K562 (cell line): Measurements from ENCODE around the gene RUNDC1. TPM values are rescaled to one million over a fixed set of nuclear protein-coding genes. Genes with fewer than 3 reads are reported as not detected.

Experiments used
- CBX3 ChIP-seq, 2 experiments: IDR thresholded peaks; 1 replicate in 1 of 2; 2 replicates in 1 of 2; pipeline ENCODE4 v1.6.1; 2012; ENCODE audit warnings: inconsistent platforms in 2 of 2, low read length in 2 of 2, borderline replicate concordance in 1 of 2, control low read depth in 1 of 2
- HDAC3 ChIP-seq: fragments of 450-650 bp; IDR thresholded peaks from 2 replicates; pipeline ENCODE4 v1.6.1; 2018; ENCODE audit warnings: borderline replicate concordance, mild to moderate bottlenecking, moderate library complexity; ENCODE audit not compliant: partially characterized antibody
- MYC ChIP-seq, 2 experiments: fragments of 250-450 bp in 1 of 2; sonication (Bioruptor Pico) in 1 of 2; IDR thresholded peaks; 2 replicates each; pipeline versions ENCODE4 v1.5.1 to v1.6.1; 2012 to 2021; ENCODE audit warnings: low read depth in 2 of 2, borderline replicate concordance in 1 of 2, improper control_type of control experiment in 1 of 2, low read length in 1 of 2, mild to moderate bottlenecking in 1 of 2, moderate library complexity in 1 of 2
- NCOA2 ChIP-seq, 2 experiments: fragments of 450-650 bp; IDR thresholded peaks; 2 replicates each; pipeline ENCODE4 v1.6.1; 2018; ENCODE audit warnings: mild to moderate bottlenecking in 2 of 2, moderate library complexity in 1 of 2; ENCODE audit not compliant: partially characterized antibody in 2 of 2
- PHF20 ChIP-seq: fragments of 450-650 bp; IDR thresholded peaks from 2 replicates; pipeline ENCODE4 v1.6.1; 2018; ENCODE audit not compliant: partially characterized antibody
- RBBP5 ChIP-seq: fragments of 200-600 bp; sonication (generic); IDR thresholded peaks from 2 replicates; pipeline ENCODE4 v1.6.1; 2012; ENCODE audit warnings: borderline replicate concordance, mild to moderate bottlenecking, low read length, control low read depth, inconsistent platforms; ENCODE audit not compliant: insufficient read depth, poor library complexity, severe bottlenecking
- SNIP1 ChIP-seq: fragments of 450-650 bp; IDR thresholded peaks from 2 replicates; pipeline ENCODE4 v1.7.1; 2017; ENCODE audit warnings: low read depth, mild to moderate bottlenecking
- TEAD1 ChIP-seq, 2 experiments: fragments of 450-650 bp in 1 of 2; sonication (generic) in 1 of 2; formaldehyde crosslinking; IDR thresholded peaks; 2 replicates each; pipeline versions ENCODE4 v1.4.0 to v1.8.0; 2020 to 2022; ENCODE audit warnings: mild to moderate bottlenecking in 2 of 2, missing genetic modification reagents in 1 of 2
- TEAD2 ChIP-seq: fragments of 450-650 bp; IDR thresholded peaks from 2 replicates; pipeline ENCODE4 v1.6.1; 2016; ENCODE audit warnings: missing genetic modification characterization, control low read depth, missing compliant biosample characterization
- polyA plus RNA-seq, 8 experiments: library from polyadenylated mRNA; depleted of rRNA in 4 of 8; stranded (reverse) in 5 of 8; unstranded in 3 of 8; fragments of >200 nt; fragmentation: Nextera tagmentation in 2 of 8; fragmentation: Illumina TruSeq in 1 of 8; extraction: Ambion mirVana in 2 of 8; extraction: Trizol in 1 of 8; gene quantifications; 2 replicates each; pipeline versions ENCODE4 v1.2.1 to v1.2.3, GENCODE V29; 2011 to 2014; ENCODE audit warnings: inconsistent platforms in 1 of 8, missing spikeins in 1 of 8
- total RNA-seq, 7 experiments: library from RNA; depleted of rRNA in 6 of 7; stranded (reverse); fragments of >200 nt in 6 of 7; fragmentation: Illumina TruSeq in 2 of 7; extraction: Trizol in 2 of 7; gene quantifications; 2 replicates each; pipeline versions ENCODE4 v1.2.1 to v1.2.3, GENCODE V29; 2011 to 2021; ENCODE audit warnings: low replicate concordance in 1 of 7
- TF ChIP-seq, protein P1 (sequence below), 2 experiments: fragments of 450-650 bp; IDR thresholded peaks; 2 replicates each; pipeline ENCODE4 v1.6.1; 2016; ENCODE audit warnings: mild to moderate bottlenecking in 2 of 2, borderline replicate concordance in 1 of 2, low read depth in 1 of 2, moderate library complexity in 1 of 2
- TF ChIP-seq, protein P2 (sequence below): conservative IDR thresholded peaks from 2 replicates; pipeline ENCODE4 v1.6.1; 2011; ENCODE audit warnings: low read depth, mild to moderate bottlenecking, low read length; ENCODE audit not compliant: control insufficient read depth
- TF ChIP-seq, protein P3 (sequence below): fragments of 250-450 bp; sonication (Bioruptor Pico); IDR thresholded peaks from 2 replicates; pipeline ENCODE4 v1.5.0; 2020; ENCODE audit warnings: mild to moderate bottlenecking, borderline replicate concordance

Gene RUNDC1
- total and polyA plus RNA-seq, 9 of the 15 experiments (the other 6 are each of a cell fraction or from before 2014, with no cell fraction given), result 3.4 to 12.6 (median 9.4) TPM

DNA sequence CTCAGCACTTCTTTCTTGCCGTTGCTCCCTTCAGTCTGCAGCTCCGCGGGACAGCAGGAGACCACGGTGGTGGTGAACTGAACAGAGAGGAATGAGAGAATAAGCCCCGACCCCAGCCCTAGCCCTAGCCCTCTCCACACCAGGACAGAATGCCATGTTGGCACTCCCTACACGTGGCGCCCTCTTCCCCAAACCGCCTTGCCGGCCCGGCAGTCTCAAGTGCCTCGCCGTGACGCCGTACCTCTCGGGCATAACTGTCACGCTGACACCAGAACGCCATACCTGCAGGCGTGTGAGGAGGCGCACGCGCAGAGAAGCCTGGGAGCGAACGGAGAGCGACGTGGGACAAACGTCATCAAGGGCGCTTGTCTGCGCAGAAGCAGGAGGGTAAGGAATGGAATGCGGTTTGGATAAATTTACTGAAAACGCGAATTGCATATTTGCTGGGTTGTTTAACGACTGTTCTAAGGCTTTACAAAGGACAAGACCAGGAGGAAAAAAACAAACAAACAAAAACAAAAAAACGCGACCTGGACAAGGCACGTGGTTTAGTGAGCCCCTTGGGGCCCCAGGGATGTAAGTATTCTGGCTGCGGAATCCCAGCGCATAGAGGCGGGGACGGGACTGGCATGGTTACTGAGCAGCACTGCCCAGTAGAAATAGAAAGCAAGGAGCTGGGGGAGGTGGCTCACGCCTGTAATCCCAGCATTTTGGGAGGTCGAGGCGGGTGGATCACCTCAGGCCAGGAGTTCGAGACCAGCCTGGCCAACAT is 16.0 kb upstream of the RUNDC1 start, which contains the start of gene AARSD1 (continued):
- TF ChIP-seq, protein P1, sequence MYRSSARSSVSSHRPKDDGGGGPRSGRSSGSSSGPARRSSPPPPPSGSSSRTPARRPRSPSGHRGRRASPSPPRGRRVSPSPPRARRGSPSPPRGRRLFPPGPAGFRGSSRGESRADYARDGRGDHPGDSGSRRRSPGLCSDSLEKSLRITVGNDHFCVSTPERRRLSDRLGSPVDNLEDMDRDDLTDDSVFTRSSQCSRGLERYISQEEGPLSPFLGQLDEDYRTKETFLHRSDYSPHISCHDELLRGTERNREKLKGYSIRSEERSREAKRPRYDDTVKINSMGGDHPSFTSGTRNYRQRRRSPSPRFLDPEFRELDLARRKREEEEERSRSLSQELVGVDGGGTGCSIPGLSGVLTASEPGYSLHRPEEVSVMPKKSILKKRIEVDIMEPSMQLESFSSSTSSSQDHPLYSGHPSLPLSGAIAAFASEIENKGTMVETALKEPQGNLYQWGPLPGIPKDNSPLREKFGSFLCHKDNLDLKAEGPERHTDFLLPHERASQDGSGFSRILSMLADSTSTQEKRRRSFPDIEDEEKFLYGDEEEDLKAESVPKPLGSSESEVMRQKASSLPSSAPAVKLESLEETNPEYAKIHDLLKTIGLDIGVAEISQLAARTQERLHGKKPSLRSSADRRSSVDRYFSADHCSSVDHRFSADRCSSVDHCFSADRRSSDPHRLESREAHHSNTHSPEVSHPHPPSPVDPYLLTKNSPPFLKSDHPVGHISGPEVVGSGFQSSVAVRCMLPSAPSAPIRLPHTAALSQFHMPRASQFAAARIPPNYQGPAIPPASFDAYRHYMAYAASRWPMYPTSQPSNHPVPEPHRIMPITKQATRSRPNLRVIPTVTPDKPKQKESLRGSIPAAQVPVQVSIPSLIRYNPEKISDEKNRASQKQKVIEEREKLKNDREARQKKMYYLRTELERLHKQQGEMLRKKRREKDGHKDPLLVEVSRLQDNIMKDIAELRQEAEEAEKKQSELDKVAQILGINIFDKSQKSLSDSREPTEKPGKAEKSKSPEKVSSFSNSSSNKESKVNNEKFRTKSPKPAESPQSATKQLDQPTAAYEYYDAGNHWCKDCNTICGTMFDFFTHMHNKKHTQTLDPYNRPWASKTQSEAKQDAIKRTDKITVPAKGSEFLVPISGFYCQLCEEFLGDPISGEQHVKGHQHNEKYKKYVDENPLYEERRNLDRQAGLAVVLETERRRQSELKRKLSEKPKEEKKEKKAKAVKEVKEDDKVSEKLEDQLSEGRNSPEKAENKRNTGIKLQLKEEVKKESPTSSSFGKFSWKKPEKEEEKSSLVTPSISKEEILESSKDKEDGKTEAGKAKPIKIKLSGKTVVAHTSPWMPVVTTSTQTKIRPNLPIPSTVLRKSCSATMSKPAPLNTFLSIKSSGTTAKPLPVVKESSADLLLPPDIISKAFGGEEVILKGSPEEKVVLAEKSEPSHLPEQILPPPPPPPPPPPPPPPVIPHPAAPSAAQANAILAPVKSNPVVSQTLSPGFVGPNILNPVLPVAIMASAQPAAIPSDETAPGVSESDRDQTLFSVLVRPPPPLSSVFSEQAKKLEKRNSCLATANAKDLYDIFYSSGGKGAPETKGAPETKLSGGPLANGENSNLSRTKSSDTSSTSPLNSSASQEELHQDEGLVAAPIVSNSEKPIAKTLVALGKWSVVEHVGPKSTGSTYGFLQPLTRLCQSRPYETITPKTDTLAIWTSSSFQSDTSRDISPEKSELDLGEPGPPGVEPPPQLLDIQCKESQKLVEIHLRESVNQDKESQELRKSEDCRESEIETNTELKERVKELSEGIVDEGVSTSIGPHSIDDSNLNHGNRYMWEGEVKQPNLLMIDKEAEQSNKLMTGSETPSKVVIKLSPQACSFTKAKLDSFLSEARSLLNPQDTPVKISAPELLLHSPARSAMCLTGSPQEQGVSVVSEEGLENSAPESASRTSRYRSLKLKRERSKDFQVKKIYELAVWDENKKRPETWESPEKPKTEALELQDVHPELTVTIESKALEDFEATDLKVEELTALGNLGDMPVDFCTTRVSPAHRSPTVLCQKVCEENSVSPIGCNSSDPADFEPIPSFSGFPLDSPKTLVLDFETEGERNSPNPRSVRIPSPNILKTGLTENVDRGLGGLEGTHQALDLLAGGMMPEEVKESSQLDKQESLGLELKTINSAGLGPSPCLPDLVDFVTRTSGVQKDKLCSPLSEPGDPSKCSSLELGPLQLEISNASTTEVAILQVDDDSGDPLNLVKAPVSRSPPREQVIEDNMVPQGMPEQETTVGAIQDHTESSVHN (IDR thresholded peaks at IDR 0.05; ENCODE audit: borderline replicate concordance in 1 of 2, low read depth in 1 of 2), result no peak
- no peak for TF ChIP-seq SNIP1
- TF ChIP-seq NCOA2 (IDR thresholded peaks at IDR 0.05; ENCODE audit: partially characterized antibody in 2 of 2), result no peak
- TF ChIP-seq RBBP5, result peak; percentile 38
- peak; percentile 90 for TF ChIP-seq MYC (IDR thresholded peaks at IDR 0.05; ENCODE audit: low read depth, low read length)
- TF ChIP-seq MYC (CRISPR knock-in tag; IDR thresholded peaks at IDR 0.05; ENCODE audit: borderline replicate concordance, low read depth), result no peak
- TF ChIP-seq PHF20, result peak; percentile 86
- no peak for TF ChIP-seq CBX3 (IDR thresholded peaks at IDR 0.05; ENCODE audit: borderline replicate concordance in 1 of 2, low read length in 2 of 2)
- TF ChIP-seq HDAC3, result no peak
- TF ChIP-seq, protein P2, sequence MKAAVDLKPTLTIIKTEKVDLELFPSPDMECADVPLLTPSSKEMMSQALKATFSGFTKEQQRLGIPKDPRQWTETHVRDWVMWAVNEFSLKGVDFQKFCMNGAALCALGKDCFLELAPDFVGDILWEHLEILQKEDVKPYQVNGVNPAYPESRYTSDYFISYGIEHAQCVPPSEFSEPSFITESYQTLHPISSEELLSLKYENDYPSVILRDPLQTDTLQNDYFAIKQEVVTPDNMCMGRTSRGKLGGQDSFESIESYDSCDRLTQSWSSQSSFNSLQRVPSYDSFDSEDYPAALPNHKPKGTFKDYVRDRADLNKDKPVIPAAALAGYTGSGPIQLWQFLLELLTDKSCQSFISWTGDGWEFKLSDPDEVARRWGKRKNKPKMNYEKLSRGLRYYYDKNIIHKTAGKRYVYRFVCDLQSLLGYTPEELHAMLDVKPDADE, result peak; percentile 60; the same call in 1 of the 2 replicates
- TF ChIP-seq TEAD1 (CRISPR knock-in tag; IDR thresholded peaks at IDR 0.05), result peak; percentile 71 to 88
- TF ChIP-seq, protein P3, sequence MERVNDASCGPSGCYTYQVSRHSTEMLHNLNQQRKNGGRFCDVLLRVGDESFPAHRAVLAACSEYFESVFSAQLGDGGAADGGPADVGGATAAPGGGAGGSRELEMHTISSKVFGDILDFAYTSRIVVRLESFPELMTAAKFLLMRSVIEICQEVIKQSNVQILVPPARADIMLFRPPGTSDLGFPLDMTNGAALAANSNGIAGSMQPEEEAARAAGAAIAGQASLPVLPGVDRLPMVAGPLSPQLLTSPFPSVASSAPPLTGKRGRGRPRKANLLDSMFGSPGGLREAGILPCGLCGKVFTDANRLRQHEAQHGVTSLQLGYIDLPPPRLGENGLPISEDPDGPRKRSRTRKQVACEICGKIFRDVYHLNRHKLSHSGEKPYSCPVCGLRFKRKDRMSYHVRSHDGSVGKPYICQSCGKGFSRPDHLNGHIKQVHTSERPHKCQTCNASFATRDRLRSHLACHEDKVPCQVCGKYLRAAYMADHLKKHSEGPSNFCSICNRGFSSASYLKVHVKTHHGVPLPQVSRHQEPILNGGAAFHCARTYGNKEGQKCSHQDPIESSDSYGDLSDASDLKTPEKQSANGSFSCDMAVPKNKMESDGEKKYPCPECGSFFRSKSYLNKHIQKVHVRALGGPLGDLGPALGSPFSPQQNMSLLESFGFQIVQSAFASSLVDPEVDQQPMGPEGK (CRISPR knock-in tag), result no peak
- 0 out of 2 replicates have a peak, but pooled peaks have one; percentile 29 for TF ChIP-seq TEAD2 (tag)
